WTC11 (cell line): ENCODE measurements around the gene LDLRAD4. TPM values are rescaled to one million over a fixed set of nuclear protein-coding genes. Genes with fewer than 3 reads are reported as not detected.

Experiments
- ATAC-seq: fragments of 200-7000 bp; cut with Tn5 transposase; 2 replicates; pipeline ENCODE4 v1.10.0; 2021; ENCODE audit warnings: mild to moderate bottlenecking, moderate library complexity
- CTCF ChIA-PET: fragments of 300-600 bp; sonication (Branson Sonifier 250); formaldehyde crosslinking; loops from one replicate; lab custom pipeline; 2021; ENCODE audit warnings: antibody characterized with exemption; lab: Charles Lee
- POLR2A ChIA-PET: fragments of 350-600 bp; sonication (Branson Sonifier 250); formaldehyde crosslinking; loops from one replicate; lab custom pipeline; 2021; ENCODE audit warnings: antibody characterized with exemption; lab: Charles Lee
- DNase-seq: peaks from one replicate; pipeline ENCODE4 v3.0.0; 2021; ENCODE audit warnings: low spot score
- H3K27ac Mint-ChIP-seq: 2 replicates; pipeline ENCODE4 v1.8.0; 2021; ENCODE audit warnings: mixed read lengths
- H3K27me3 Mint-ChIP-seq: 2 replicates; pipeline ENCODE4 v1.8.0; 2021; ENCODE audit warnings: low read depth, mild to moderate bottlenecking, moderate library complexity, mixed read lengths
- H3K36me3 Mint-ChIP-seq: 2 replicates; pipeline ENCODE4 v1.8.0; 2021; ENCODE audit warnings: mixed read lengths
- H3K4me1 Mint-ChIP-seq: 2 replicates; pipeline ENCODE4 v1.8.0; 2022; ENCODE audit warnings: mixed read lengths
- H3K4me3 Mint-ChIP-seq: 2 replicates; pipeline ENCODE4 v1.8.0; 2021; ENCODE audit warnings: mild to moderate bottlenecking, moderate library complexity, mixed read lengths
- H3K9me3 Mint-ChIP-seq: 2 replicates; pipeline ENCODE4 v1.8.0; 2021; ENCODE audit warnings: mixed read lengths
- ATF1 ChIP-seq: sonication (generic); formaldehyde crosslinking; IDR thresholded peaks from 2 replicates; pipeline ENCODE4 v1.8.1; 2023; ENCODE audit warnings: mild to moderate bottlenecking, moderate library complexity, missing genetic modification reagents
- CREM ChIP-seq: sonication (generic); formaldehyde crosslinking; IDR thresholded peaks from 2 replicates; pipeline ENCODE4 v1.8.1; 2022; ENCODE audit warnings: mild to moderate bottlenecking, missing genetic modification reagents, moderate library complexity
- E2F1 ChIP-seq: sonication (generic); formaldehyde crosslinking; IDR thresholded peaks from 2 replicates; pipeline ENCODE4 v1.8.0; 2022; ENCODE audit warnings: mild to moderate bottlenecking, missing genetic modification reagents
- FOXJ3 ChIP-seq: sonication (generic); formaldehyde crosslinking; IDR thresholded peaks from 2 replicates; pipeline ENCODE4 v1.9.0; 2021; ENCODE audit warnings: missing genetic modification reagents, mild to moderate bottlenecking, borderline replicate concordance
- FOXK1 ChIP-seq: sonication (generic); formaldehyde crosslinking; IDR thresholded peaks from 2 replicates; pipeline ENCODE4 v1.8.0; 2022; ENCODE audit warnings: mild to moderate bottlenecking, moderate library complexity, missing genetic modification reagents
- HMGA2 ChIP-seq: fragments of 250-450 bp; sonication (Bioruptor Pico); IDR thresholded peaks from 2 replicates; pipeline ENCODE4 v1.4.0; 2021; ENCODE audit warnings: mild to moderate bottlenecking, moderate library complexity
- IRF2 ChIP-seq: sonication (generic); formaldehyde crosslinking; IDR thresholded peaks from 2 replicates; pipeline ENCODE4 v1.8.0; 2022; ENCODE audit warnings: low read depth, missing genetic modification reagents, borderline replicate concordance
- JAZF1 ChIP-seq: fragments of 250-450 bp; sonication (Bioruptor Pico); IDR thresholded peaks from 2 replicates; pipeline ENCODE4 v1.9.0; 2021; ENCODE audit warnings: moderate library complexity, mild to moderate bottlenecking, inconsistent platforms
- MLX ChIP-seq: sonication (generic); formaldehyde crosslinking; IDR thresholded peaks from 2 replicates; pipeline ENCODE4 v1.8.1; 2023; ENCODE audit warnings: mild to moderate bottlenecking, missing genetic modification reagents, moderate library complexity
- MXD4 ChIP-seq: fragments of 250-450 bp; sonication (Bioruptor Pico); IDR thresholded peaks from 2 replicates; pipeline ENCODE4 v1.8.0; 2021; ENCODE audit warnings: mild to moderate bottlenecking, moderate library complexity, borderline replicate concordance
- NFYB ChIP-seq: sonication (generic); formaldehyde crosslinking; conservative IDR thresholded peaks from 2 replicates; pipeline ENCODE4 v1.8.0; 2022; ENCODE audit warnings: low read depth, missing genetic modification reagents
- SMAD3 ChIP-seq: sonication (generic); formaldehyde crosslinking; IDR thresholded peaks from 2 replicates; pipeline ENCODE4 v1.8.0; 2022; ENCODE audit warnings: missing genetic modification reagents, mild to moderate bottlenecking, borderline replicate concordance
- SMAD4 ChIP-seq: sonication (generic); formaldehyde crosslinking; IDR thresholded peaks from 2 replicates; pipeline ENCODE4 v1.8.0; 2022; ENCODE audit warnings: mild to moderate bottlenecking, missing genetic modification reagents
- TEAD4 ChIP-seq: sonication (generic); formaldehyde crosslinking; IDR thresholded peaks from 2 replicates; pipeline ENCODE4 v1.8.0; 2022; ENCODE audit warnings: mild to moderate bottlenecking, missing genetic modification reagents
- TP53 ChIP-seq: sonication (generic); formaldehyde crosslinking; IDR thresholded peaks from 2 replicates; pipeline ENCODE4 v1.8.1; 2023; ENCODE audit warnings: mild to moderate bottlenecking, missing genetic modification reagents
- USF1 ChIP-seq: sonication (generic); formaldehyde crosslinking; IDR thresholded peaks from 2 replicates; pipeline ENCODE4 v1.8.0; 2022; ENCODE audit warnings: mild to moderate bottlenecking, missing genetic modification reagents
- ZBTB43 ChIP-seq: sonication (generic); formaldehyde crosslinking; IDR thresholded peaks from 2 replicates; pipeline ENCODE4 v1.8.1; 2023; ENCODE audit warnings: mild to moderate bottlenecking, missing genetic modification reagents
- ZMAT4 ChIP-seq: fragments of 250-450 bp; sonication (Bioruptor Pico); IDR thresholded peaks from 2 replicates; pipeline ENCODE4 v1.9.0; 2021; ENCODE audit warnings: mild to moderate bottlenecking
- ZNF232 ChIP-seq: sonication (generic); formaldehyde crosslinking; IDR thresholded peaks from 2 replicates; pipeline ENCODE4 v1.8.0; 2022; ENCODE audit warnings: mild to moderate bottlenecking, missing genetic modification reagents
- ZNF396 ChIP-seq: fragments of 250-450 bp; sonication (Bioruptor Pico); IDR thresholded peaks from 2 replicates; pipeline ENCODE4 v1.8.0; 2021; ENCODE audit warnings: mild to moderate bottlenecking, moderate library complexity, borderline replicate concordance
- ZNF671 ChIP-seq: fragments of 250-450 bp; sonication (Bioruptor Pico); IDR thresholded peaks from 2 replicates; pipeline ENCODE4 v1.8.0; 2021; ENCODE audit warnings: mild to moderate bottlenecking
- total RNA-seq: library from RNA; stranded (reverse); gene quantifications from 3 replicates; pipeline ENCODE4 v1.2.3, GENCODE V29; 2021

Gene LDLRAD4
- total RNA-seq, 1 experiment from 2014 or later, result 6.2 TPM

GRCh38 chr18:13378150-13378549, 159.6 kb downstream of the LDLRAD4 start:
- ATAC-seq, result no peak
- H3K9me3 Mint-ChIP-seq, result no peaks in the 10 kb centered on the region
- TF ChIP-seq ATF1 (CRISPR knock-in tag), result no peak
- no peak for TF ChIP-seq FOXK1 (CRISPR knock-in tag)
- no peak for TF ChIP-seq CREM (CRISPR knock-in tag)
- no peak for TF ChIP-seq ZBTB43 (CRISPR knock-in tag)
- TF ChIP-seq TEAD4 (CRISPR knock-in tag), result no peak
- TF ChIP-seq ZMAT4 (CRISPR knock-in tag), result no peak
- no peak for TF ChIP-seq HMGA2 (CRISPR knock-in tag)
- TF ChIP-seq SMAD3 (CRISPR knock-in tag), result no peak
- no peak for TF ChIP-seq SMAD4 (CRISPR knock-in tag)
- TF ChIP-seq ZNF396 (CRISPR knock-in tag), result no peak
- no peak for TF ChIP-seq FOXJ3 (CRISPR knock-in tag)
- TF ChIP-seq E2F1 (CRISPR knock-in tag), result no peak
- no peak for TF ChIP-seq IRF2 (CRISPR knock-in tag)
- TF ChIP-seq, all 79 proteins: peak for 0
- Mint-ChIP-seq H3K27me3 (no peaks in the 10 kb centered on the region), H3K36me3 (no peaks in the 10 kb centered on the region), H3K4me1 (peaks cover 9% of the 10 kb centered on the region; the same call in 1 of the 2 replicates), H3K27ac (no peak overlapping the region), H3K4me3 (no peak overlapping the region)
- no peak for DNase-seq
- ChIA-PET POLR2A (no interaction called here), CTCF (no interaction called here)

GRCh38 chr18:13379062-13379865, 160.7 kb downstream of the LDLRAD4 start:
- no peak for DNase-seq
- H3K9me3 Mint-ChIP-seq, result no peaks in the 10 kb centered on the region
- CTCF ChIA-PET, result interaction anchor here (1.2 kb wide), 1 partner anchor 163 kb away, joined by 5 read pairs; no protein-coding TSS in a partner anchor

More at GRCh38 chr18:13379062-13379865, 160.7 kb downstream of the LDLRAD4 start:
- Mint-ChIP-seq H3K27ac (no peak overlapping the region), H3K4me3 (no peak overlapping the region), H3K4me1 (peaks cover 9% of the 10 kb centered on the region; the same call in 1 of the 2 replicates), H3K27me3 (no peaks in the 10 kb centered on the region), H3K36me3 (no peaks in the 10 kb centered on the region)
- no peak for ATAC-seq
- POLR2A ChIA-PET, result no interaction called here
- TF ChIP-seq ZBTB43 (CRISPR knock-in tag), result no peak
- TF ChIP-seq ZNF232, result no peak
- no peak for TF ChIP-seq MXD4 (CRISPR knock-in tag)
- TF ChIP-seq ZNF671 (CRISPR knock-in tag), result no peak
- TF ChIP-seq SMAD3 (CRISPR knock-in tag), result no peak
- no peak for TF ChIP-seq MLX (CRISPR knock-in tag)
- no peak for TF ChIP-seq USF1 (CRISPR knock-in tag)
- no peak for TF ChIP-seq TP53 (CRISPR knock-in tag)
- TF ChIP-seq JAZF1 (CRISPR knock-in tag), result no peak
- TF ChIP-seq NFYB (CRISPR knock-in tag), result no peak
